ENCODE results near the gene TIMP2.
"Not testable (repeated sequence)": the region's sequence is repeated elsewhere in the genome, so short reads cannot be mapped to it uniquely, and the experiment has no call there.

Gene TIMP2

DNA sequence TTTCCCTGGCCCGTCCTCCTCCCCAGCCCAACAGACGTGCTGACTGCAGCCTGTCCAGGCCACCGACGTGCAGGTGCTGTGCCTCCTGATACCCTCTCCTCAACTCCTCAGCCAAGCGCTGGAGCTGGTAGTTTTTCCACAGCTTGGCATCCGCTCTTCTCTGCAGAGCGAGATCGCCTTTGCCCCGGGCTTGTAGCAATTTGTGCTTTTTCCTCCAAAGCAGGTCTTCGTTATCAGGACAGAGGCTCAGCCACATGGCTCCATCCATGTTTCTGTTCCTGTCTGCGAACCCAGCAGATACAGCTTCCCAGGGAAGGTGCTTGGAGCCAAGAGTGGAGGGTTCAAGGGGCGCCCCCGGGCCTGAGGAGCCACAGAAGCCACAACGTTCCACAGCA is 33.1 kb downstream of the TIMP2 start:
- intact Hi-C loops (cut with DNase I; ENCODE audit: low total_unique reads): no loop called here

DNA sequence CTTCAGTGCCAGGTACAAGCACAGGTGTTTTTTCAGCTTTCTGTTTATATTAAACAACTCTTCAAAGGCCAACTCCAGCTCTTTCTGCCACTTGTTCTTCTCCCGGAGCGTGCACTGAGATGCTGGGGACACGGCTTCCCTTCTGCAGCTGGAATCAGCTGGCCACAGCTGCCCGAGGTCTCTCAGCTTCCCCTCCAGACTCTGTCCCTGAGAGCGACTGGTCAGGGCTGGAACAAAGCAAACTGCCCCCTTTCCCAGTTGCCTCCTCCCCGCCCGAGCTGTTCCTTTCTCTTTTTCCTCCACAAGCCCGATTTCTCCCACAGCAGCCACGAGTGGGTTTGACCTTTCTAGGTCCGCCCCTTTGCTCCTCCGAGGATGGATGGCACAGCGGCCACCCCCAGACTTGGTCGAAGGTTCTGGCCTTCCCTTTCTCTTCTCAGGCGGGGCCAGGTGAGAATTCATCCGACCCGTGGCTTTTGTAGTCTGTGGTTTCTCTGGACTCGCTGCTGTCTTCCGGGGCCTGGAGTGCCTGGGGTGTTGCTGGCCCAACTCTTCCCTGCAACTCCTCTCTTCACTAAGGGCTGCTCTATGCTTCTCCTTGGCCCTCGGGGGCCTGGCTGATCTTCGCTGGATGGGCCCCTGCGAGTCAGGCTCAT is 33.7 kb downstream of the TIMP2 start:
- TF ChIP-seq, protein P1, sequence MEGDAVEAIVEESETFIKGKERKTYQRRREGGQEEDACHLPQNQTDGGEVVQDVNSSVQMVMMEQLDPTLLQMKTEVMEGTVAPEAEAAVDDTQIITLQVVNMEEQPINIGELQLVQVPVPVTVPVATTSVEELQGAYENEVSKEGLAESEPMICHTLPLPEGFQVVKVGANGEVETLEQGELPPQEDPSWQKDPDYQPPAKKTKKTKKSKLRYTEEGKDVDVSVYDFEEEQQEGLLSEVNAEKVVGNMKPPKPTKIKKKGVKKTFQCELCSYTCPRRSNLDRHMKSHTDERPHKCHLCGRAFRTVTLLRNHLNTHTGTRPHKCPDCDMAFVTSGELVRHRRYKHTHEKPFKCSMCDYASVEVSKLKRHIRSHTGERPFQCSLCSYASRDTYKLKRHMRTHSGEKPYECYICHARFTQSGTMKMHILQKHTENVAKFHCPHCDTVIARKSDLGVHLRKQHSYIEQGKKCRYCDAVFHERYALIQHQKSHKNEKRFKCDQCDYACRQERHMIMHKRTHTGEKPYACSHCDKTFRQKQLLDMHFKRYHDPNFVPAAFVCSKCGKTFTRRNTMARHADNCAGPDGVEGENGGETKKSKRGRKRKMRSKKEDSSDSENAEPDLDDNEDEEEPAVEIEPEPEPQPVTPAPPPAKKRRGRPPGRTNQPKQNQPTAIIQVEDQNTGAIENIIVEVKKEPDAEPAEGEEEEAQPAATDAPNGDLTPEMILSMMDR (IDR thresholded peaks at IDR 0.05): no peak
- Histone ChIP-seq H3K36me3 (peaks cover 0 to 11% (median 4%) of the 10 kb centered on the region in 3 donors), H3K27ac (peak overlapping the region in 1 of 2 donors; percentile 42), H3K4me3 (no peak overlapping the region), H3K27me3 (no peaks in the 10 kb centered on the region), H3K4me1 (peaks cover 0 to 91% (median 43%) of the 10 kb centered on the region in 4 donors), H3K9me3 (no peaks in the 10 kb centered on the region)
- no peak for DNase-seq
- intact Hi-C loops (cut with DNase I; ENCODE audit: low total_unique reads): no loop called here

More for the DNA sequence above, 33.1 kb downstream of the TIMP2 start:
- Histone ChIP-seq H3K27ac (peak overlapping the region; percentile 21 to 25), H3K4me3 (no peak overlapping the region), H3K9me3 (no peaks in the 10 kb centered on the region), H3K4me1 (peaks cover 0 to 91% (median 47%) of the 10 kb centered on the region in 4 donors), H3K36me3 (peaks cover 0 to 11% (median 0%) of the 10 kb centered on the region in 3 donors), H3K27me3 (no peaks in the 10 kb centered on the region)
- TF ChIP-seq, protein P1 (IDR thresholded peaks at IDR 0.05): no peak
- DNase-seq: no peak

DNA sequence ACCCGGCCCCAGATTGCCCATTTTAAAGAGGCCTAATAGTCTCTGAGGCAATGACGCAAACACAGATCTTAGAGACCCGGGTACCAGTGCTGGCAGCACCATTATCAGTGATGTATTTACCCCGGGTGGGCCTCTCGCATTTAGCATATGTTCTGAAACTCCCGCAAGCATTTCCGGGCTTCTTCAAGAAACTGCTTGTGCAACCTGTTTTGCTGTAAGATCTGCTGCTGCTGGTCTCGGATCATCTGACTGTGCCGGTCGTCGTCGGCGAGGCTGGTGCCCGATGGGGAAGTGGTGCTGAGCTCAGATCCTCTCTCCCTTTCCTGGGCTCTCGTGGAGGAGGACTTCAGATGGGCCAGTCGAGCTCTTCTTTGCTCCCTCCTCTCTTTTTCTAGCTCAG is 34.7 kb downstream of the TIMP2 start:
- H3K9me3 ChIP-seq: no peaks in the 10 kb centered on the region
- H3K4me3 ChIP-seq: no peak overlapping the region
- peak; percentile 74 to 85 for DNase-seq
- intact Hi-C loops (cut with DNase I; ENCODE audit: low total_unique reads): no loop called here
- peaks cover 0 to 91% (median 42%) of the 10 kb centered on the region in 4 donors for H3K4me1 ChIP-seq
- TF ChIP-seq, protein P1 (IDR thresholded peaks at IDR 0.05): no peak
- peaks cover 0 to 11% (median 4%) of the 10 kb centered on the region in 3 donors for H3K36me3 ChIP-seq
- H3K27ac ChIP-seq: peak overlapping the region in 1 of 2 donors; percentile 42
- H3K27me3 ChIP-seq: no peaks in the 10 kb centered on the region

DNA sequence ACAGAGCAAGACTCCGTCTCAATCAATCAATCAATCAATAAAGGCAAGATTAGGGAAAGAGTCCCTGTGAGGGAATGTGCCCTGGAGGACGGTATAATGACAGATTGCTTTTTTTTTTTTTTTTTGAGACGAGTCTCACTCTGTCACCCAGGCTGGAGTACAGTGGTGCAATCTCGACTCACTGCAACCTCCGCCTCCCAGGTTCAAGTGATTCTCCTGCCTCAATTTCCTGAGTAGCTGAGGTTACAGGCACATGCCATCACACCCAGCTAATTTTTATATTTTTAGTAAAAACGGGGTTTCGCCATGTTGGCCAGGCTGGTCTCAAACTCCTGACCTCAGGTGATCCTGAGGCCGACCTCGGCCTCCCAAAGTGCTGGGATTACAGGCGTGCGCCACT is 35.1 kb downstream of the TIMP2 start:
- H3K4me3 ChIP-seq; intact Hi-C loops (cut with DNase I; ENCODE audit: low total_unique reads); DNase-seq; H3K9me3 ChIP-seq; H3K27me3 ChIP-seq: not testable (repeated sequence)
- H3K4me1 ChIP-seq: peaks cover 0 to 91% (median 42%) of the 10 kb centered on the region in 4 donors
- peaks cover 0 to 11% (median 4%) of the 10 kb centered on the region in 3 donors for H3K36me3 ChIP-seq
- peak overlapping the region in 1 of 2 donors; percentile 27 for H3K27ac ChIP-seq

DNA sequence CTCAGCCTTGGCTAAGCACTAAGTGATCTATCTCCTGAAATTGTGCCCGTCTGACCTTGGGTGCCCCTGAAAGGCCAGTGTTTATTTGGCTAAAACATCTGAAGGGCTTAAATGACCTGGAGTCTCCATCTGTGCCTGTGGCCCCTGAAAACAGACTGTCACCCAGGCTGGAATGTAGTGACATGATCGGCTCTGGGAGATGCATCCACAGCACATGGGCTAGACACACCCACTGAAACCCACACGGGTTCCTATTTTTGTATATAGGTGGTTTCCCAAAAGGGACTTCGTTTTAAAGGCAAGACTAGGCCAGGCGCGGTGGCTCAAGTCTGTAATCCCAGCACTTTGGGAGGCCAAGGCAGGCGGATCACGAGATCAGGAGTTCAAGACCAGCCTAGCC is 35.7 kb downstream of the TIMP2 start:
- peak overlapping the region in 1 of 2 donors; percentile 27 for H3K27ac ChIP-seq
- TF ChIP-seq, protein P1 (IDR thresholded peaks at IDR 0.05): no peak

DNA sequence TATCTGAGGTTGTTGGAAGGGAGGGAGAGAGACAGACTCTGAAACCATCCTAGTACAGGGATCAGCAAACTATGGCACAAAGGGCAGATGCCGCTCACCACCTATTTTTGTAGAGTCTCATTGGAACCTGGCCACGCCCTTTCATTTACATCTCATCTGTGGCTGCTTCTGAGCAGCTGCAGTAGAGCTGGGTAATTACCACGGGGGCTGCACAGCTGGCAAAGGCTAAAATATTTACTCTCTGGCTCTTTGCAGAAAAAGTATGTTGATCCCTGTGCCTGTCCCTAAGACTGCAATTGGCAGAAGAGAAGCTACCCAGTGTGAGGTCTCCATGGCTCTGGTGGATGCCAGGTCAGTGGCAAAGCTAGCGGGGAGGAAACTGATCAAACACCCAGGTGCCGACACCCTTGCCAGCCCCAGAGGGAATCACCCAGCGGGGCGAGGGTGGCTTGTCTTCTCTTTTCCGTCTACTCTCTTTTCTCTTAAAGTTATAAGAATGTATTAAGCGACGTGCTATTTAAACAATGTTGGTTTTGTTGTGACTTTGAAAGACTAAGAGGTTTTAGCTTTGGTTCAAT is 36.2 kb downstream of the TIMP2 start:
- peaks cover 8 to 91% (median 50%) of the 10 kb centered on the region in 4 donors for H3K4me1 ChIP-seq
- peaks cover 0 to 11% (median 4%) of the 10 kb centered on the region in 3 donors for H3K36me3 ChIP-seq
- DNase-seq: no peak
- TF ChIP-seq, protein P1 (IDR thresholded peaks at IDR 0.05): no peak
- H3K27me3 ChIP-seq: no peaks in the 10 kb centered on the region
- intact Hi-C loops (cut with DNase I; ENCODE audit: low total_unique reads): no loop called here
- H3K4me3 ChIP-seq: no peak overlapping the region
- no peaks in the 10 kb centered on the region for H3K9me3 ChIP-seq
- H3K27ac ChIP-seq: peak overlapping the region; percentile 5 to 27

More for the DNA sequence above, 35.7 kb downstream of the TIMP2 start:
- no peaks in the 10 kb centered on the region for H3K27me3 ChIP-seq
- H3K4me3 ChIP-seq: no peak overlapping the region
- intact Hi-C loops (cut with DNase I; ENCODE audit: low total_unique reads): no loop called here
- H3K9me3 ChIP-seq: no peaks in the 10 kb centered on the region
- peaks cover 3 to 91% (median 46%) of the 10 kb centered on the region in 4 donors for H3K4me1 ChIP-seq
- H3K36me3 ChIP-seq: peaks cover 0 to 11% (median 4%) of the 10 kb centered on the region in 3 donors
- DNase-seq: no peak
